Stimulated activated CD4-positive, alpha-beta T cell treated with anti-CD3 and anti-CD28 coated beads, Interleukin-4, amount 100 ng/mL, for 24 hours (primary cell): ENCODE measurements around the gene AIP.

Experiments
- DNase-seq: peaks from one replicate; pipeline ENCODE4 v3.0.0-alpha.2; 2020

AIP gene

GRCh38 chr11:67494371-67495233 lies 11.8 kb downstream of the AIP start:
- no peak for DNase-seq

- DNase-seq = no peak
These were observed 12.6 kb downstream of the AIP start for GRCh38 chr11:67495234-67496005.

- DNase-seq = no peak
These were observed 13.3 kb downstream of the AIP start for GRCh38 chr11:67496113-67496512.

GRCh38 chr11:67497656-67498291 lies 14.9 kb downstream of the AIP start:
- DNase-seq = no peak

- no peak for DNase-seq
These were observed 15.7 kb downstream of the AIP start for GRCh38 chr11:67498544-67498972.

- no peak for DNase-seq
These were observed 17.1 kb downstream of the AIP start for GRCh38 chr11:67499808-67500483.

GRCh38 chr11:67500484-67500821 lies 17.6 kb downstream of the AIP start:
- no peak for DNase-seq

GRCh38 chr11:67500831-67501715 lies 18.2 kb downstream of the AIP start:
- no peak for DNase-seq

- no peak for DNase-seq
These were observed 19.0 kb downstream of the AIP start for GRCh38 chr11:67501854-67502253.

- no peak for DNase-seq
These were observed 19.6 kb downstream of the AIP start for GRCh38 chr11:67502328-67502979.

- no peak for DNase-seq
These were observed 20.5 kb downstream of the AIP start for GRCh38 chr11:67503119-67504004.

- DNase-seq = peak; percentile 31
These were observed 21.5 kb downstream of the AIP start for GRCh38 chr11:67504005-67504949.

- DNase-seq = peak; percentile 71
These were observed 22.2 kb downstream of the AIP start, which contains the start of gene PITPNM1 for GRCh38 chr11:67504950-67505581. Gene PITPNM1, minus strand, starts transcription at chr11:67505363. Its CDS starts 1,183 bp downstream, at chr11:67504180.

- peak; percentile 93 for DNase-seq
These were observed 23.0 kb downstream of the AIP start for GRCh38 chr11:67505605-67506396.

- no peak for DNase-seq
These were observed 23.7 kb downstream of the AIP start for GRCh38 chr11:67506426-67507051.

- no peak for DNase-seq
These were observed 24.5 kb downstream of the AIP start for GRCh38 chr11:67507242-67507863.
